ENCODE results near the gene EN2.

EN2 gene

DNA sequence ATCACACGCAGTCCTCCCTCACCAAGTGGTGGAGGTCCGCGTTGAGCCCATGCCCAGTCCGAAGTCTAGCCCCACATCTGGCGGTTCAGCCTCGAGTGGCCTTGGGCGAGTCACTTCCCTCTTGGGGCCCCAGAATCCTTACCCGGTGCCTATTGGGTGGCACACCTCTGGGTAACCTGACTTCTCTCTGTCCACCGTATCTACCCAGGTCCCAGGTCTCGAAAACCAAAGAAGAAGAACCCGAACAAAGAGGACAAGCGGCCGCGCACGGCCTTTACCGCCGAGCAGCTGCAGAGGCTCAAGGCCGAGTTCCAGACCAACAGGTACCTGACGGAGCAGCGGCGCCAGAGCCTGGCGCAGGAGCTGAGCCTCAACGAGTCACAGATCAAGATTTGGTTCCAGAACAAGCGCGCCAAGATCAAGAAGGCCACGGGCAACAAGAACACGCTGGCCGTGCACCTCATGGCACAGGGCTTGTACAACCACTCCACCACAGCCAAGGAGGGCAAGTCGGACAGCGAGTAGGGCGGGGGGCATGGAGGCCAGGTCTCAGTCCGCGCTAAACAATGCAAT lies 4.3 kb downstream of the EN2 start:
- TF ChIP-seq, protein P1, sequence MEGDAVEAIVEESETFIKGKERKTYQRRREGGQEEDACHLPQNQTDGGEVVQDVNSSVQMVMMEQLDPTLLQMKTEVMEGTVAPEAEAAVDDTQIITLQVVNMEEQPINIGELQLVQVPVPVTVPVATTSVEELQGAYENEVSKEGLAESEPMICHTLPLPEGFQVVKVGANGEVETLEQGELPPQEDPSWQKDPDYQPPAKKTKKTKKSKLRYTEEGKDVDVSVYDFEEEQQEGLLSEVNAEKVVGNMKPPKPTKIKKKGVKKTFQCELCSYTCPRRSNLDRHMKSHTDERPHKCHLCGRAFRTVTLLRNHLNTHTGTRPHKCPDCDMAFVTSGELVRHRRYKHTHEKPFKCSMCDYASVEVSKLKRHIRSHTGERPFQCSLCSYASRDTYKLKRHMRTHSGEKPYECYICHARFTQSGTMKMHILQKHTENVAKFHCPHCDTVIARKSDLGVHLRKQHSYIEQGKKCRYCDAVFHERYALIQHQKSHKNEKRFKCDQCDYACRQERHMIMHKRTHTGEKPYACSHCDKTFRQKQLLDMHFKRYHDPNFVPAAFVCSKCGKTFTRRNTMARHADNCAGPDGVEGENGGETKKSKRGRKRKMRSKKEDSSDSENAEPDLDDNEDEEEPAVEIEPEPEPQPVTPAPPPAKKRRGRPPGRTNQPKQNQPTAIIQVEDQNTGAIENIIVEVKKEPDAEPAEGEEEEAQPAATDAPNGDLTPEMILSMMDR (conservative IDR thresholded peaks at IDR 0.05; ENCODE audit: low read length): no peak
- no peak for DNase-seq (ENCODE audit: low read depth)
- no peak overlapping the region for H3K4me3 ChIP-seq (ENCODE audit: low read length)

DNA sequence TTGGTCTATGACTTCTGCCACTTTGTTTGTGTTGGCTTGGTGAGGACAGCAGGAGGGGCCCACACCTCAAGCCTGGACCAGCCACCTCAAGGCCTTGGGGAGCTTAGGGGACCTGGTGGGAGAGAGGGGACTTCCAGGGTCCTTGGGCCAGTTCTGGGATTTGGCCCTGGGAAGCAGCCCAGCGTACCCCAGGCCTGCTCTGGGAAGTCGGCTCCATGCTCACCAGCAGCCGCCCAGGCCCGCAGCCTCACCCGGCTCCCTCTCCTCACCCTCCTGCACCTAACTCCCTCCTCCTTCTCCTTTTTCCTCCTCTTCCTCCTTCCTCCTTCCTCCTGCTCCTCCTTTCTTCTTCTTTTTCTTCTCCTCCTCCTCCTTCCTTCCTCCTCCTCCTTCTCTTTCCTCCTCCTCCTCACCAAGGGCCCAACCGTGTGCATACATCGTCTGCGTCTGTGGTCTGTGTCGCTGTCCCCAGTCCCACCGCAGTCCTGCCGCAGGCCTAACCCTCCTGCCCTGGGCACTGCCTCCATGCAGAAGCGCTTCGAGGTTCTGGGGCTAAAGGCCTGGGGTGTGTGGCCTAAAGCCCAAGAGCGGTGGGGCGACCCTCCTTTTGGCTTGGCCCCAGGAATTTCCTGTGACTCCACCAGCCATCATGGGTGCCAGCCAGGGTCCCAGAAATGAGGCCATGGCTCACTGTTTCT lies 5.3 kb downstream of the EN2 start:
- TF ChIP-seq, protein P1 (conservative IDR thresholded peaks at IDR 0.05; ENCODE audit: low read length): no peak
- no peak for DNase-seq (ENCODE audit: low read depth)

GRCh38 chr7:155464183-155464582 lies 6.3 kb downstream of the EN2 start:
- DNase-seq (ENCODE audit: low read depth): no peak
- TF ChIP-seq, protein P1 (conservative IDR thresholded peaks at IDR 0.05; ENCODE audit: low read length): no peak
- H3K4me3 ChIP-seq (ENCODE audit: low read length): no peak overlapping the region

More for the DNA sequence above, 5.3 kb downstream of the EN2 start:
- no peak overlapping the region for H3K4me3 ChIP-seq (ENCODE audit: low read length)

DNA sequence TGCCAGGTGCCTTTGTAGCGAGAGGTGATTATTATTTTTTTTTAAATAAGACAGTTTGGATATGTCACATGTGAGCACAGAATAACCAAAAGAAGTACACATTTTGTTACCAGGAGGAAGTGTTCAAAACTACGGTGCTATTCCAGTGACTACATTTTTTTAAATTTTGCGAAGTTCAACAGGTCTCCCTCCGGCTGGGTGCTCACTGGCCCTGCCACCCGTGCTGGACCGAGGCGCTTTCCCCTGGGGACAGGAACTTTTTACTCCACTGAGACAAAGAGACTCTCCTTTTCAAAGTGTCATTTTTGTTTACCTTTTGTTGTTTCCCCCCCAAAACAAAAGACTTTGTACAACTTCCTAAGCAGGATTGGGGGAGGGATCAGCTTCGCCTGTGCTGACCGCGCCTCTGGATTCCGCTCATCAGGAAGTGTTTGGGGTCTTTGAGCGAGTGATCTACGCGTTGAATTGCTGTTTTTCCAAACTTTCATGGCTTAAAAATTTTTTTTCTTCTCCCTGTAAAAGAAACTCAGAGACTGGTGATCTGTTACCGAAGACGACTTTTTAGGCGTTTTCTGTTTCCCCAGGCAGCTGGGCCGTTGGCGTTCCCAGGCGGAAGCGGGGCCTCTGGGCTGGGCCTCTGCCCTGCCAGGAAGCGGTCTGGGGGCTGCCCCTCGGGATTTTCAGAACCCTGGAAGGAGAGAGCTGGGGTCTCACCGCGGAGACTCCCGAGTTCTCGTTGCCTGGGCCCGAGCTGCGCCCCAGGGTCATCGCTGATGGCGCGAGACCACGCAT lies 7.2 kb downstream of the EN2 start:
- H3K4me3 ChIP-seq (ENCODE audit: low read length): no peak overlapping the region
- TF ChIP-seq, protein P1 (conservative IDR thresholded peaks at IDR 0.05; ENCODE audit: low read length): no peak
- no peak for DNase-seq (ENCODE audit: low read depth)

- no peak overlapping the region for H3K4me3 ChIP-seq (ENCODE audit: low read length)
- no peak for DNase-seq (ENCODE audit: low read depth)
- TF ChIP-seq, protein P1 (conservative IDR thresholded peaks at IDR 0.05; ENCODE audit: low read length): no peak
These were observed 7.8 kb downstream of the EN2 start for GRCh38 chr7:155465761-155466141.

DNA sequence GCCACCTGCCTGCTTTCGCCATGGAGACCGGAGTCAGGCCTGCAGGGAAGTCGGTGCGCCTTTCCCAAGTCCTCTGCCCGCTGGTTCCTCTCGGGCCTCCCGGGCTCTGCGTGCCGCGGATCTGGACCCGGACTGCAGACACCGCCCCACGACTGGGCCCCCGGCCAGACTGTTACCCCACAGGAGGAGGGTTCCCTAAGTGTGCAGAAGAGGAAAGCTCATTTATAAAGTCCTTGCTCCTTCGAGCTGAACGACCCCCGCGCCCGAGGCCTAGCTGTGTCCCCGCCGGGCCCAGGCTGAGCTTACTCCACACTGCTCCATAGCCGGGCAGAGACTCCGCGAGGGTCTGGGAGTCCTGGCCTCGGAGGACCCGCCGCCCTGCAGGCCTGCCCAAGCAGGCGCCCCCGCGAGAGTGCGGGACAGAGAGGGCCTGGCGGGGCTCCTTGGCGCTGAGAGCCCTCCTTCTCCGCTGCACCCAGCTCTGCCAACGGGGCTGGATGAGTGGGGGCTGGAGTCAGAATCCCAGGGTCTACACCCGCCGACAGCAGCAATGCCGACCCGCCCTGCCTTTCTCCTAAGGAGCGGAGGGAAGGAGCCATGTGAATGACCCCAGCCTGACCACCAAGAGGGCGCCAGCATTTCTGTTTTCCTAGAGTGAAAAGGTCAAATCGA lies 8.3 kb downstream of the EN2 start:
- no peak for DNase-seq (ENCODE audit: low read depth)
- H3K4me3 ChIP-seq (ENCODE audit: low read length): no peak overlapping the region
- TF ChIP-seq, protein P1 (conservative IDR thresholded peaks at IDR 0.05; ENCODE audit: low read length): no peak
